Measurements from ENCODE around the gene PNKD. TPM values are rescaled to one million over a fixed set of nuclear protein-coding genes. Genes with fewer than 3 reads are reported as not detected.

Gene PNKD
- total RNA-seq, 1 experiment from 2014 or later = 97.7 TPM

- H3K9ac ChIP-seq (ENCODE audit: low read length) = no peak overlapping the region
- ChIA-PET CTCF (no interaction called here), POLR2A (ENCODE audit: unreplicated experiment) (no interaction called here)
- ATAC-seq (no peak), DNase-seq (no peak)
- peaks cover 66% of the 10 kb centered on the region for H3K36me3 ChIP-seq (ENCODE audit: low read depth, low read length)
- no peaks in the 10 kb centered on the region for H3F3A ChIP-seq (ENCODE audit: low read length, unreplicated experiment)
- no peaks in the 10 kb centered on the region for H4K20me1 ChIP-seq (ENCODE audit: low read length)
- H3K27me3 ChIP-seq (ENCODE audit: low read length) = no peaks in the 10 kb centered on the region
- no peaks in the 10 kb centered on the region for H3K9me2 ChIP-seq (replicated peaks; ENCODE audit: low read length)
- H2AFZ ChIP-seq (ENCODE audit: low read length) = no peak overlapping the region
- no TSS peak for BruUV-seq (replicated peaks)
- H3K4me1 ChIP-seq (ENCODE audit: insufficient read depth, low read length) = no peaks in the 10 kb centered on the region
- no peak overlapping the region for H3K4me2 ChIP-seq (ENCODE audit: low read length)
- no peaks in the 10 kb centered on the region for H3K79me2 ChIP-seq (ENCODE audit: low read length)
- no peaks in the 10 kb centered on the region for H3K9me3 ChIP-seq (ENCODE audit: low read length)
- no peak overlapping the region for H3K27ac ChIP-seq (ENCODE audit: low read length)
- no peak for TF ChIP-seq CTCF (conservative IDR thresholded peaks at IDR 0.05; ENCODE audit: low read depth, low read length)
- no peak for TF ChIP-seq EZH2 (IDR thresholded peaks at IDR 0.05; ENCODE audit: low read length, unreplicated experiment)
- no peak for TF ChIP-seq EZH2phosphoT487 (IDR thresholded peaks at IDR 0.05; ENCODE audit: borderline replicate concordance, low read length)
- intact Hi-C loops (cut with micrococcal nuclease) = no loop called here
- H3K4me3 ChIP-seq (ENCODE audit: low read length) = no peak overlapping the region
Measured at GRCh38 chr2:218249691-218250090, 20.6 kb upstream of the PNKD start.

GRCh38 chr2:218252509-218253231, 17.6 kb upstream of the PNKD start:
- intact Hi-C loops (cut with micrococcal nuclease) = no loop called here
- Histone ChIP-seq H3K9me2 (replicated peaks; ENCODE audit: low read length) (no peaks in the 10 kb centered on the region), H3K4me1 (ENCODE audit: insufficient read depth, low read length) (no peaks in the 10 kb centered on the region), H3K4me3 (ENCODE audit: low read length) (no peak overlapping the region), H4K20me1 (ENCODE audit: low read length) (no peaks in the 10 kb centered on the region), H3K79me2 (ENCODE audit: low read length) (no peaks in the 10 kb centered on the region), H2AFZ (ENCODE audit: low read length) (no peak overlapping the region), H3K27ac (ENCODE audit: low read length) (no peak overlapping the region), H3K9ac (ENCODE audit: low read length) (no peak overlapping the region), H3K9me3 (ENCODE audit: low read length) (no peaks in the 10 kb centered on the region), H3F3A (ENCODE audit: low read length, unreplicated experiment) (no peaks in the 10 kb centered on the region), H3K27me3 (ENCODE audit: low read length) (no peaks in the 10 kb centered on the region), H3K4me2 (ENCODE audit: low read length) (no peak overlapping the region), H3K36me3 (ENCODE audit: low read depth, low read length) (peaks cover 63% of the 10 kb centered on the region)
- TF ChIP-seq EZH2 (IDR thresholded peaks at IDR 0.05; ENCODE audit: low read length, unreplicated experiment) (no peak), EZH2phosphoT487 (IDR thresholded peaks at IDR 0.05; ENCODE audit: borderline replicate concordance, low read length) (no peak), CTCF (conservative IDR thresholded peaks at IDR 0.05; ENCODE audit: low read depth, low read length) (no peak)
- CTCF ChIA-PET = no interaction called here
- ATAC-seq (no peak), DNase-seq (no peak)
- no TSS peak for BruUV-seq (replicated peaks)
- POLR2A ChIA-PET (ENCODE audit: unreplicated experiment) = no interaction called here

GRCh38 chr2:218253232-218253625, 17.1 kb upstream of the PNKD start:
- no peaks in the 10 kb centered on the region for H3K79me2 ChIP-seq (ENCODE audit: low read length)
- no peaks in the 10 kb centered on the region for H4K20me1 ChIP-seq (ENCODE audit: low read length)
- no peaks in the 10 kb centered on the region for H3F3A ChIP-seq (ENCODE audit: low read length, unreplicated experiment)
- H3K9me2 ChIP-seq (replicated peaks; ENCODE audit: low read length) = no peaks in the 10 kb centered on the region
- H2AFZ ChIP-seq (ENCODE audit: low read length) = no peak overlapping the region
- H3K27ac ChIP-seq (ENCODE audit: low read length) = no peak overlapping the region
- intact Hi-C loops (cut with micrococcal nuclease) = no loop called here
- H3K4me1 ChIP-seq (ENCODE audit: insufficient read depth, low read length) = no peaks in the 10 kb centered on the region
- no peak overlapping the region for H3K9ac ChIP-seq (ENCODE audit: low read length)
- ChIA-PET POLR2A (ENCODE audit: unreplicated experiment) (interaction anchor here (0.7 kb wide), 1 partner anchor 16 kb away, joined by 18 read pairs; no protein-coding TSS in a partner anchor), CTCF (no interaction called here)
- no peak for ATAC-seq
- H3K36me3 ChIP-seq (ENCODE audit: low read depth, low read length) = peaks cover 58% of the 10 kb centered on the region
- no peak overlapping the region for H3K4me2 ChIP-seq (ENCODE audit: low read length)
- TF ChIP-seq EZH2 (IDR thresholded peaks at IDR 0.05; ENCODE audit: low read length, unreplicated experiment) (no peak), EZH2phosphoT487 (IDR thresholded peaks at IDR 0.05; ENCODE audit: borderline replicate concordance, low read length) (no peak), CTCF (conservative IDR thresholded peaks at IDR 0.05; ENCODE audit: low read depth, low read length) (no peak)
- BruUV-seq (replicated peaks) = no TSS peak
- H3K9me3 ChIP-seq (ENCODE audit: low read length) = no peaks in the 10 kb centered on the region
- H3K4me3 ChIP-seq (ENCODE audit: low read length) = no peak overlapping the region
- no peak for DNase-seq
- no peaks in the 10 kb centered on the region for H3K27me3 ChIP-seq (ENCODE audit: low read length)
